Measurements from ENCODE around the gene ZNF425.
"Not testable (repeated sequence)": the region's sequence is repeated elsewhere in the genome, so short reads cannot be mapped to it uniquely, and the experiment has no call there.

The ZNF425 gene

GRCh38 chr7:149093228-149093627, 32.9 kb downstream of the ZNF425 start:
- Histone ChIP-seq H3K27me3 (ENCODE audit: insufficient read depth, low read length) (no peaks in the 10 kb centered on the region), H3K36me3 (ENCODE audit: insufficient read depth, low read length) (no peaks in the 10 kb centered on the region), H3K9me3 (ENCODE audit: low read length) (no peaks in the 10 kb centered on the region), H3F3A (ENCODE audit: insufficient read depth, low read length) (0 out of 2 replicates have a peak, but pooled peaks cover 7% of the 10 kb centered on the region), H3K27ac (ENCODE audit: low read depth, low read length, poor library complexity, severe bottlenecking) (no peak overlapping the region), H3K4me2 (ENCODE audit: low read length) (no peak overlapping the region), H2AFZ (ENCODE audit: low read length) (no peak overlapping the region), H3K9me2 (ENCODE audit: low read depth, low read length) (no peaks in the 10 kb centered on the region), H3K4me3 (ENCODE audit: low read depth, low read length, poor library complexity, severe bottlenecking) (no peak overlapping the region), H3K9ac (ENCODE audit: low read length) (no peak overlapping the region), H3K4me1 (ENCODE audit: insufficient read depth, low read length, severe bottlenecking) (peaks cover 26% of the 10 kb centered on the region), H3K79me2 (ENCODE audit: insufficient read depth, low read length) (no peaks in the 10 kb centered on the region; the same call in 1 of the 2 replicates), H4K20me1 (ENCODE audit: insufficient read depth, low read length) (no peaks in the 10 kb centered on the region)
- TF ChIP-seq CTCF (IDR thresholded peaks at IDR 0.05; ENCODE audit: low read length) (no peak), EZH2 (IDR thresholded peaks at IDR 0.05; ENCODE audit: borderline replicate concordance, low read length) (no peak)

GRCh38 chr7:149092244-149092643, 33.9 kb downstream of the ZNF425 start:
- not testable (repeated sequence) for H3K36me3 ChIP-seq (ENCODE audit: insufficient read depth, low read length); H3K27ac ChIP-seq (ENCODE audit: low read depth, low read length, poor library complexity, severe bottlenecking); H3K4me2 ChIP-seq (ENCODE audit: low read length); H3K9ac ChIP-seq (ENCODE audit: low read length); H4K20me1 ChIP-seq (ENCODE audit: insufficient read depth, low read length); H3K9me2 ChIP-seq (ENCODE audit: low read depth, low read length); H3F3A ChIP-seq (ENCODE audit: insufficient read depth, low read length); H3K4me3 ChIP-seq (ENCODE audit: low read depth, low read length, poor library complexity, severe bottlenecking); H3K27me3 ChIP-seq (ENCODE audit: insufficient read depth, low read length); H3K9me3 ChIP-seq (ENCODE audit: low read length); H2AFZ ChIP-seq (ENCODE audit: low read length); H3K79me2 ChIP-seq (ENCODE audit: insufficient read depth, low read length)
- H3K4me1 ChIP-seq (ENCODE audit: insufficient read depth, low read length, severe bottlenecking), result peaks cover 26% of the 10 kb centered on the region

- Histone ChIP-seq H3K9me3 (ENCODE audit: low read length) (peaks cover 5% of the 10 kb centered on the region), H3K4me3 (ENCODE audit: low read depth, low read length, poor library complexity, severe bottlenecking) (peak within 1 kb of the TSS; percentile 81), H3K27ac (ENCODE audit: low read depth, low read length, poor library complexity, severe bottlenecking) (peak within 1 kb of the TSS; percentile 61), H3K4me1 (ENCODE audit: insufficient read depth, low read length, severe bottlenecking) (peaks cover 26% of the 10 kb centered on the region), H3F3A (ENCODE audit: insufficient read depth, low read length) (0 out of 2 replicates have a peak, but pooled peaks cover 5% of the 10 kb centered on the region), H3K36me3 (ENCODE audit: insufficient read depth, low read length) (peaks cover 19% of the 10 kb centered on the region), H3K9me2 (ENCODE audit: low read depth, low read length) (no peaks in the 10 kb centered on the region), H3K27me3 (ENCODE audit: insufficient read depth, low read length) (no peaks in the 10 kb centered on the region), H3K4me2 (ENCODE audit: low read length) (peak within 1 kb of the TSS; percentile 96), H4K20me1 (ENCODE audit: insufficient read depth, low read length) (no peaks in the 10 kb centered on the region), H3K79me2 (ENCODE audit: insufficient read depth, low read length) (no peaks in the 10 kb centered on the region; the same call in 1 of the 2 replicates), H2AFZ (ENCODE audit: low read length) (peak within 1 kb of the TSS; percentile 99), H3K9ac (ENCODE audit: low read length) (peak within 1 kb of the TSS; percentile 84)
- peak; percentile 97 for TF ChIP-seq CTCF (IDR thresholded peaks at IDR 0.05; ENCODE audit: low read length)
- no peak for TF ChIP-seq EZH2 (IDR thresholded peaks at IDR 0.05; ENCODE audit: borderline replicate concordance, low read length)
Observed at GRCh38 chr7:149090397-149091195, 35.5 kb downstream of the ZNF425 start, which contains the start of gene ZNF786. ZNF786 (minus strand) TSS chr7:149090718; CDS start chr7:149090640, 78 bp downstream.

All from OCI-LY1 (cell line).